GM19351 (cell line): ENCODE data around the gene CAPN1.
"Not testable (repeated sequence)": the region's sequence is repeated elsewhere in the genome, so short reads cannot be mapped to it uniquely, and the experiment has no call there.

Experiments
- ATAC-seq: cut with Tn5 transposase; IDR thresholded peaks from one replicate; pipeline ENCODE4 v1.9.1; 2021; ENCODE audit warnings: mild to moderate bottlenecking, moderate library complexity; ENCODE audit not compliant: unreplicated experiment

CAPN1 gene

GRCh38 chr11:65159012-65159411 lies 22.7 kb upstream of the CAPN1 start:
- no peak for ATAC-seq

- no peak for ATAC-seq
Observed at GRCh38 chr11:65160643-65161042, 21.1 kb upstream of the CAPN1 start.

- no peak for ATAC-seq
Observed at GRCh38 chr11:65163684-65164083, 18.0 kb upstream of the CAPN1 start.

- ATAC-seq: no peak
Observed at GRCh38 chr11:65165410-65166317, 16.1 kb upstream of the CAPN1 start.

GRCh38 chr11:65166893-65167292 lies 14.8 kb upstream of the CAPN1 start:
- ATAC-seq: no peak

- ATAC-seq: no peak
Observed at GRCh38 chr11:65167656-65168055, 14.1 kb upstream of the CAPN1 start.

- ATAC-seq: no peak
Observed at GRCh38 chr11:65169164-65169641, 12.5 kb upstream of the CAPN1 start.

GRCh38 chr11:65170058-65170534 lies 11.6 kb upstream of the CAPN1 start, which contains the start of gene SPDYC:
SPDYC (plus strand) TSS chr11:65170233; CDS start chr11:65171358, 1,125 bp downstream.
- ATAC-seq: no peak

- ATAC-seq: no peak
Observed at GRCh38 chr11:65172600-65172999, 9.1 kb upstream of the CAPN1 start.

- ATAC-seq: not testable (repeated sequence)
Observed at GRCh38 chr11:65174571-65175010, 7.1 kb upstream of the CAPN1 start.

- ATAC-seq: peak; percentile 61
Observed at GRCh38 chr11:65180877-65181568, 705 bp upstream of the CAPN1 start.

GRCh38 chr11:65182258-65183170 lies 786 bp downstream of the CAPN1 start:
- no peak for ATAC-seq

- ATAC-seq: no peak
Observed at GRCh38 chr11:65183201-65183891, 1.6 kb downstream of the CAPN1 start.

GRCh38 chr11:65184146-65184545 lies 2.4 kb downstream of the CAPN1 start:
- no peak for ATAC-seq

- ATAC-seq: no peak
Observed at GRCh38 chr11:65185171-65185570, 3.4 kb downstream of the CAPN1 start.

GRCh38 chr11:65185869-65186341 lies 4.2 kb downstream of the CAPN1 start:
- no peak for ATAC-seq

GRCh38 chr11:65186701-65187100 lies 5.0 kb downstream of the CAPN1 start:
- no peak for ATAC-seq

- no peak for ATAC-seq
Observed at GRCh38 chr11:65187146-65187675, 5.5 kb downstream of the CAPN1 start.

GRCh38 chr11:65187971-65188461 lies 6.3 kb downstream of the CAPN1 start:
- ATAC-seq: no peak
